DOHH2 (cell line): ENCODE results near the gene CRY1.

Experiments used
- H3F3A ChIP-seq: fragments of 200-600 bp; sonication (generic), shearing (Covaris generic); 2 replicates; pipeline ENCODE4 v1.6.0; 2016; ENCODE audit warnings: antibody characterized with exemption, mild to moderate bottlenecking; ENCODE audit not compliant: control insufficient read depth, insufficient read depth
- H3K27ac ChIP-seq: fragments of 200-600 bp; sonication (generic); 2 replicates; pipeline ENCODE4 v1.5.1; 2014; ENCODE audit warnings: low read depth, mild to moderate bottlenecking, low read length, moderate library complexity
- H3K27me3 ChIP-seq: fragments of 200-600 bp; sonication (generic); 2 replicates; pipeline ENCODE4 v1.6.1; 2014; ENCODE audit warnings: mild to moderate bottlenecking, low read length, mixed read lengths; ENCODE audit not compliant: control insufficient read depth
- H3K36me3 ChIP-seq: fragments of 200-600 bp; sonication (generic); 2 replicates; pipeline ENCODE4 v1.6.1; 2014; ENCODE audit warnings: mild to moderate bottlenecking, low read length, moderate library complexity, mixed read lengths; ENCODE audit not compliant: control insufficient read depth
- H3K4me1 ChIP-seq: fragments of 200-600 bp; sonication (generic); 2 replicates; pipeline ENCODE4 v1.6.1; 2014; ENCODE audit warnings: mild to moderate bottlenecking, low read length, mixed read lengths; ENCODE audit not compliant: control insufficient read depth
- H3K4me2 ChIP-seq: fragments of 200-600 bp; sonication (generic); 2 replicates; pipeline ENCODE4 v1.6.0; 2014; ENCODE audit warnings: mild to moderate bottlenecking, low read length, moderate library complexity
- H3K4me3 ChIP-seq: fragments of 200-600 bp; sonication (generic); 2 replicates; pipeline ENCODE4 v1.5.1; 2014; ENCODE audit warnings: mild to moderate bottlenecking, low read length, mixed read lengths
- H3K79me2 ChIP-seq: fragments of 200-600 bp; sonication (generic); 2 replicates; pipeline ENCODE4 v1.6.1; 2014; ENCODE audit warnings: mild to moderate bottlenecking, low read length, mixed read lengths; ENCODE audit not compliant: control insufficient read depth
- H3K9me2 ChIP-seq: fragments of 200-600 bp; sonication (generic); replicated peaks from 2 replicates; pipeline ENCODE4 v1.6.1; 2014; ENCODE audit warnings: mild to moderate bottlenecking, low read length, mixed read lengths; ENCODE audit not compliant: control insufficient read depth
- H3K9me3 ChIP-seq: fragments of 200-600 bp; sonication (generic); 2 replicates; pipeline ENCODE4 v1.6.1; 2014; ENCODE audit warnings: antibody characterized with exemption, low read length, mixed read lengths; ENCODE audit not compliant: control insufficient read depth, insufficient read depth
- H4K20me1 ChIP-seq: fragments of 200-600 bp; sonication (generic); 2 replicates; pipeline ENCODE4 v1.6.0; 2014; ENCODE audit warnings: low read depth, mild to moderate bottlenecking, antibody characterized with exemption, low read length, moderate library complexity; ENCODE audit not compliant: control insufficient read depth, insufficient read depth
- EZH2phosphoT487 ChIP-seq: fragments of 200-600 bp; sonication (generic); IDR thresholded peaks from 2 replicates; pipeline ENCODE4 v1.6.1; 2017; ENCODE audit warnings: borderline replicate concordance, mild to moderate bottlenecking, antibody characterized with exemption, low read length, moderate library complexity, mixed read lengths
- TF ChIP-seq, protein P1 (sequence below): fragments of 200-600 bp; sonication (generic); IDR thresholded peaks from one replicate; pipeline ENCODE4 v1.5.1; 2014; ENCODE audit warnings: antibody characterized with exemption, mild to moderate bottlenecking, low read depth, low read length; ENCODE audit not compliant: poor library complexity, severe bottlenecking

Gene CRY1

DNA sequence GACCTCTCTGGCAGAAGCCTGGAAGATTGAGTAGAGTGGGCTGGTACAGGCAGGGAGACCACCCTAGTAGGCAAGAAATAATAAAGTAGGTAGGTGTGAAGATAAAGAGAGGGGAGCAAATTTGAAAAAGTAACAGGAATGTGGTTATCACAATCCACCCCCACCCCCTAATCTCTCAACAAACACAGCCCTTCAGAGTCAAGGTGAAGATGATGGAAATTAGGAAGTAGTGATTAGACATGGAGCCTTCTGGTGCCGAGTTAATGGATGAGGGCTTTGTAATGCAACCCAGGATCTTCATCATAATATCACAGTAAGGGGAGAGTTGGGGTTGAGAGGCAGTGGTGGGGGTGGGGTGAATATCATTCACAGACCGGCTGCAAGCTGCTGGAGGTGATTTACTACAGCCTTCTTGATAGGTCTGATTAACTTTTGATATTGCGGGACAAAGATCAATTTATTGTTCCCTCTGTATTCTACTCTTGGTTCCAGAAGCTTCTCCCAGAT lies 29.2 kb upstream of the CRY1 start:
- TF ChIP-seq, protein P1, sequence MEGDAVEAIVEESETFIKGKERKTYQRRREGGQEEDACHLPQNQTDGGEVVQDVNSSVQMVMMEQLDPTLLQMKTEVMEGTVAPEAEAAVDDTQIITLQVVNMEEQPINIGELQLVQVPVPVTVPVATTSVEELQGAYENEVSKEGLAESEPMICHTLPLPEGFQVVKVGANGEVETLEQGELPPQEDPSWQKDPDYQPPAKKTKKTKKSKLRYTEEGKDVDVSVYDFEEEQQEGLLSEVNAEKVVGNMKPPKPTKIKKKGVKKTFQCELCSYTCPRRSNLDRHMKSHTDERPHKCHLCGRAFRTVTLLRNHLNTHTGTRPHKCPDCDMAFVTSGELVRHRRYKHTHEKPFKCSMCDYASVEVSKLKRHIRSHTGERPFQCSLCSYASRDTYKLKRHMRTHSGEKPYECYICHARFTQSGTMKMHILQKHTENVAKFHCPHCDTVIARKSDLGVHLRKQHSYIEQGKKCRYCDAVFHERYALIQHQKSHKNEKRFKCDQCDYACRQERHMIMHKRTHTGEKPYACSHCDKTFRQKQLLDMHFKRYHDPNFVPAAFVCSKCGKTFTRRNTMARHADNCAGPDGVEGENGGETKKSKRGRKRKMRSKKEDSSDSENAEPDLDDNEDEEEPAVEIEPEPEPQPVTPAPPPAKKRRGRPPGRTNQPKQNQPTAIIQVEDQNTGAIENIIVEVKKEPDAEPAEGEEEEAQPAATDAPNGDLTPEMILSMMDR: no peak
- no peak for TF ChIP-seq EZH2phosphoT487
- H3K79me2 ChIP-seq: no peaks in the 10 kb centered on the region
- no peaks in the 10 kb centered on the region for H3F3A ChIP-seq
- no peaks in the 10 kb centered on the region for H3K4me1 ChIP-seq
- H3K27me3 ChIP-seq: peaks cover 12% of the 10 kb centered on the region; the same call in 1 of the 2 replicates
- H3K4me3 ChIP-seq: no peak overlapping the region
- H3K9me3 ChIP-seq: no peaks in the 10 kb centered on the region
- H3K36me3 ChIP-seq: no peaks in the 10 kb centered on the region
- no peak overlapping the region for H3K4me2 ChIP-seq
- H3K27ac ChIP-seq: no peak overlapping the region
- H3K9me2 ChIP-seq: no peaks in the 10 kb centered on the region
- H4K20me1 ChIP-seq: no peaks in the 10 kb centered on the region

DNA sequence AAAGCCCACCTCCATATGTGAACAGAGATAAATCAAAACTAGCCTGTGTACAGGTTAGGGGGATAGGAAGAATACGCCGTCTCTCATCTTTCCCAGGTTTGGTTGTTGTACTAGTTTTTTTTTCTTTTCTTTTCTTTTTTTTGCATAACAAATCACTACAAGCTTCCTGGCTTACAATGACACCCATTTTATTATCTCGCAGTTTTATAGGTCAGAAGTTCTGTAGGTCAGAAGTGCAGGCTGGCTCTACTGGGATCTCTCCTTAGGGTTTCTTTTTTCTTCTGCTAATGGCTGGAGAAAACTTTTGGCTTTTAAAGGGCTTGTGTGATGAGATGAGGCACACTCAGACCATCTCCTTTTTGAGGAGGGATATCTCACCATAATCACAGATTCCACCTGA lies 25.7 kb upstream of the CRY1 start:
- Histone ChIP-seq H3K79me2 (no peaks in the 10 kb centered on the region), H3K36me3 (no peaks in the 10 kb centered on the region), H3K27ac (no peak overlapping the region), H4K20me1 (no peaks in the 10 kb centered on the region), H3K4me3 (no peak overlapping the region), H3K27me3 (peaks cover 20% of the 10 kb centered on the region; the same call in 1 of the 2 replicates), H3K9me2 (no peaks in the 10 kb centered on the region), H3K9me3 (no peaks in the 10 kb centered on the region), H3F3A (no peaks in the 10 kb centered on the region), H3K4me1 (no peaks in the 10 kb centered on the region), H3K4me2 (no peak overlapping the region)
- TF ChIP-seq EZH2phosphoT487: no peak
- TF ChIP-seq, protein P1: no peak

DNA sequence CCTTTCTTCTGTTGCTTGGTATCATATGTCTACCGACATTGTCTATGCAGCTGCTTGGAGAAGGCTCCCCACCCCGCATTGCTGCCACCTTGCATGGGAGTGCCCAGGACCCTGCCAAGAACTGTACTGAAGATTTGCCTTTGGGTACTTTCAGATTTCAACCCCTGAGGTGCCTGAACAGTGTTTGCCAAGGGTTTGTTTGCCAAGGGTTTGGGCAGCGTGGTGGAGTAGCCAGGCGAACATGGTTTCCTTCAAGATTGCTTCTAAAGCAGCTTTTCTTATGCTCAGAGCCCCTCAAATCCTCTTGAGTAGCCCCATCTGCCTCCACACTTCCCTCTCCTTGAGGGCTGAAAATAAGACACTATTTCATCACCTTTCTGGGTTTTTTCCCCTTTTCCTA lies 25.3 kb upstream of the CRY1 start:
- Histone ChIP-seq H3K27me3 (peaks cover 20% of the 10 kb centered on the region; the same call in 1 of the 2 replicates), H4K20me1 (no peaks in the 10 kb centered on the region), H3K4me2 (no peak overlapping the region), H3K79me2 (no peaks in the 10 kb centered on the region), H3K27ac (no peak overlapping the region), H3K36me3 (no peaks in the 10 kb centered on the region), H3K9me2 (no peaks in the 10 kb centered on the region), H3K4me1 (no peaks in the 10 kb centered on the region), H3F3A (no peaks in the 10 kb centered on the region), H3K4me3 (no peak overlapping the region), H3K9me3 (no peaks in the 10 kb centered on the region)
- TF ChIP-seq EZH2phosphoT487: no peak
- TF ChIP-seq, protein P1: no peak
